Activated naive CD8-positive, alpha-beta T cell treated with anti-CD3 and anti-CD28 coated beads, Interleukin-2, amount 50 U/mL, for 16 hours (primary cell): ENCODE results near the gene PSORS1C1.
"Not testable (repeated sequence)": the region's sequence is repeated elsewhere in the genome, so short reads cannot be mapped to it uniquely, and the experiment has no call there.

ENCODE experiments used
- DNase-seq: peaks from one replicate; pipeline ENCODE4 v3.0.0-alpha.2; 2020; ENCODE audit warnings: low read depth, low spot score

Gene PSORS1C1

GRCh38 chr6:31158140-31158862, 43.7 kb downstream of the PSORS1C1 start, which contains the start of gene TCF19:
TCF19 (plus strand) TSS chr6:31158589; CDS start chr6:31159470, 881 bp downstream.
- peak; percentile 97 for DNase-seq

- no peak for DNase-seq
Measured at GRCh38 chr6:31158863-31159855, 44.6 kb downstream of the PSORS1C1 start.

GRCh38 chr6:31161216-31162126, 46.9 kb downstream of the PSORS1C1 start:
- DNase-seq: no peak

GRCh38 chr6:31162463-31163165, 48.0 kb downstream of the PSORS1C1 start:
- no peak for DNase-seq

- DNase-seq: no peak
Measured at GRCh38 chr6:31163922-31164321, 49.3 kb downstream of the PSORS1C1 start.

- not testable (repeated sequence) for DNase-seq
Measured at GRCh38 chr6:31164475-31165063, 50.0 kb downstream of the PSORS1C1 start.

GRCh38 chr6:31165064-31165832, 50.6 kb downstream of the PSORS1C1 start:
- DNase-seq: not testable (repeated sequence)

GRCh38 chr6:31165986-31166385, 51.4 kb downstream of the PSORS1C1 start:
- DNase-seq: no peak

GRCh38 chr6:31168606-31169005, 54.0 kb downstream of the PSORS1C1 start:
- DNase-seq: no peak

- DNase-seq: no peak
Measured at GRCh38 chr6:31169123-31169857, 54.7 kb downstream of the PSORS1C1 start.

- DNase-seq: not testable (repeated sequence)
Measured at GRCh38 chr6:31169858-31170599, 55.4 kb downstream of the PSORS1C1 start.

- DNase-seq: no peak
Measured at GRCh38 chr6:31170600-31170881, 55.9 kb downstream of the PSORS1C1 start, which contains the start of gene POU5F1. POU5F1 (minus strand) TSS chr6:31170682; CDS start chr6:31170620, 62 bp downstream.

GRCh38 chr6:31170987-31171671, 56.5 kb downstream of the PSORS1C1 start:
- no peak for DNase-seq

- no peak for DNase-seq
Measured at GRCh38 chr6:31171931-31172905, 57.6 kb downstream of the PSORS1C1 start.

- DNase-seq: no peak
Measured at GRCh38 chr6:31172973-31173384, 58.4 kb downstream of the PSORS1C1 start.

- no peak for DNase-seq
Measured at GRCh38 chr6:31173406-31173805, 58.8 kb downstream of the PSORS1C1 start.
